ENCODE data around the gene THSD7A. TPM values are rescaled to one million over a fixed set of nuclear protein-coding genes. Genes with fewer than 3 reads are reported as not detected.

The THSD7A gene
- total RNA-seq, 1 donor from 2014 or later: 0.35 TPM

DNA sequence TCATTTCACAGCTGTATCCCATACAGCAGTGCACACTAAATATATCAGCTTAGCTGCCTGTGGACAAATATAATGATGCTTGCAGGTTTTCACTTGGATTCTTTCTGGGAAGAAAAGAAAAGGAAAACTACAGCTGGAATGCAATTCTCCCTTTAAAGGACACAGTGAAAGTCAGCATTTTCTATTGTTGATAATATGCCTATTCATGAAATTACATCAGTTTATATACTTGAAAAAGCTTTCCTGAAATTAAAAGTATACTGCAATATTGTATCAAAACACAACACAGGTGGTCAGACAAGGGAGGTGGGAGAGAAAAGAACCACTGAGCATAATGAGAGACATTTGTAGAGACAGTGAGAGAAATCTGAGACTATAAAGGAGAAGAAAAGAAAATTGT, 20.3 kb downstream of the THSD7A start:
- no peak overlapping the region for H3K4me3 Mint-ChIP-seq (ENCODE audit: unreplicated experiment)
- H3K36me3 Mint-ChIP-seq (ENCODE audit: low read depth): no peaks in the 10 kb centered on the region
- no peaks in the 10 kb centered on the region for H3K9me3 Mint-ChIP-seq (ENCODE audit: low read depth)
- no peak for DNase-seq (ENCODE audit: low spot score)
- no peak overlapping the region for H3K27ac Mint-ChIP-seq (ENCODE audit: unreplicated experiment)
- H3K27me3 Mint-ChIP-seq (ENCODE audit: low read depth): peaks cover 13% of the 10 kb centered on the region
- TF ChIP-seq, protein P1, sequence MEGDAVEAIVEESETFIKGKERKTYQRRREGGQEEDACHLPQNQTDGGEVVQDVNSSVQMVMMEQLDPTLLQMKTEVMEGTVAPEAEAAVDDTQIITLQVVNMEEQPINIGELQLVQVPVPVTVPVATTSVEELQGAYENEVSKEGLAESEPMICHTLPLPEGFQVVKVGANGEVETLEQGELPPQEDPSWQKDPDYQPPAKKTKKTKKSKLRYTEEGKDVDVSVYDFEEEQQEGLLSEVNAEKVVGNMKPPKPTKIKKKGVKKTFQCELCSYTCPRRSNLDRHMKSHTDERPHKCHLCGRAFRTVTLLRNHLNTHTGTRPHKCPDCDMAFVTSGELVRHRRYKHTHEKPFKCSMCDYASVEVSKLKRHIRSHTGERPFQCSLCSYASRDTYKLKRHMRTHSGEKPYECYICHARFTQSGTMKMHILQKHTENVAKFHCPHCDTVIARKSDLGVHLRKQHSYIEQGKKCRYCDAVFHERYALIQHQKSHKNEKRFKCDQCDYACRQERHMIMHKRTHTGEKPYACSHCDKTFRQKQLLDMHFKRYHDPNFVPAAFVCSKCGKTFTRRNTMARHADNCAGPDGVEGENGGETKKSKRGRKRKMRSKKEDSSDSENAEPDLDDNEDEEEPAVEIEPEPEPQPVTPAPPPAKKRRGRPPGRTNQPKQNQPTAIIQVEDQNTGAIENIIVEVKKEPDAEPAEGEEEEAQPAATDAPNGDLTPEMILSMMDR (IDR thresholded peaks at IDR 0.05): no peak
- H3K4me1 Mint-ChIP-seq (ENCODE audit: low read depth): no peaks in the 10 kb centered on the region

DNA sequence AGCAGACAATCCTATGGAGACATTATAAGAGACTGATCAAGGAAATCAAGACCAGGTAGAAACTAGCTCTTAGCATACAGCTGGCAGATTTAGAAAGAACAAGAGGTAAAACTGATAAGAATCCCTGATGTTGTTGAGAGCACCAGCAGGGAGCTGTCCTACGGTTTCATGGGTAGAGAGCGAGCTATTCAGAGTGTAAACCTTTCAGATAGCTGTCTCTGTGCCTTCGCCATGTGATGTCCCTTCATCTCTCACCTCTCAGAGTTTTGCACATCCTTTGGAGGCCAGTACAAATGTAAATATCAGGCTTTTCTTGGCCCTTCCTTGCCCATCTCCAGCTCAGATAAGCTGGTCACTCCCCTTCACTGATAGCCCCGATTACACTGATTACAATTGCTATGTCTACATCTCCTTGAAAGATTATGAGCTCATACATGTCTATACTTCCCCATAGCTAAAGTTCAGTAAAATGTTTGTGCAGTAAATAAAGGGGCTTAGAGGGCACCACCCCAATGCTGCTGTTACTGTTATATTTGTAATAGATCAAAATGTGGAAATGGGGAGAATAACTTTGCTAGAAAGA, 21.9 kb downstream of the THSD7A start:
- Mint-ChIP-seq H3K4me3 (ENCODE audit: unreplicated experiment) (no peak overlapping the region), H3K9me3 (ENCODE audit: low read depth) (no peaks in the 10 kb centered on the region), H3K4me1 (ENCODE audit: low read depth) (no peaks in the 10 kb centered on the region), H3K27ac (ENCODE audit: unreplicated experiment) (no peak overlapping the region), H3K36me3 (ENCODE audit: low read depth) (no peaks in the 10 kb centered on the region), H3K27me3 (ENCODE audit: low read depth) (peaks cover 9% of the 10 kb centered on the region)
- DNase-seq (ENCODE audit: low spot score): no peak
- TF ChIP-seq, protein P1 (IDR thresholded peaks at IDR 0.05): no peak

DNA sequence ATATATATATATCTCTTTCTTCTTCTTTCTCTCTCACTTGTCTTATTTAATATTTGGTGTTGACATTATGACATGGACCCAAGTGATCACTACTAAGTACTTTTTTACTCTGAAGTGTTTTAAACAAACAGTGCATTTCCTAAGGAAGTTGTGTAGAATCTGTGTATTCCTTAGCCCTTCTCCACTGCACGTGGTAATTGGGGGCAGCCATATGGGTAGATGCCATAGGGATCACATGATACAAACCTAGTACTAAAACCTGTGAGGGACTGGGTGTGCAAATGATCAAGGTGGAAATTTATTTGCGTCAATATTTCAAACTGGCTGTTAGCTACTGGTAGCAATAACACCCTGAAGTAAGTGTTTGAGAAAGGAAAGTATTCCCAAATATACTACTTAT, 25.0 kb downstream of the THSD7A start:
- TF ChIP-seq, protein P1 (IDR thresholded peaks at IDR 0.05): no peak
- Mint-ChIP-seq H3K4me3 (ENCODE audit: unreplicated experiment) (no peak overlapping the region), H3K27me3 (ENCODE audit: low read depth) (peaks cover 13% of the 10 kb centered on the region), H3K9me3 (ENCODE audit: low read depth) (no peaks in the 10 kb centered on the region), H3K36me3 (ENCODE audit: low read depth) (no peaks in the 10 kb centered on the region), H3K4me1 (ENCODE audit: low read depth) (no peaks in the 10 kb centered on the region), H3K27ac (ENCODE audit: unreplicated experiment) (no peak overlapping the region)
- DNase-seq (ENCODE audit: low spot score): no peak

DNA sequence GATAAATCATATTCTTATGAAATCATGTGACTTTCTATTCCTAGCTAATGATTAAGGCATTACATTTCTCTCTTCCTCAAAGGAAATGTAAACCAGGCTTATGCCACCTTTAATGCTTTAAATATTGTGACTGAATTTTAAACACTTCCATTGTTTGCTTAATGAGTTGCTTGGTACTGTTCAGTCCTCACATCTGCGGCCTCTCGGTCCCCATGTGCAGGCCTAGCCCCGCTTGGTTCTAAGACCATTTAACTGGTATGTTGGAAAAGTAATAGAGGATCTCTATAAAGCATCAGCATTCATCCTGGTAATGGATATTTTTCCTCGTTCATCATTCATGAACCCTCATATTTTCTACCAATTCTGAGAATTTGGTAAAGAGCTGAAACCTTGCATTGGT, 27.4 kb downstream of the THSD7A start:
- Mint-ChIP-seq H3K4me3 (ENCODE audit: unreplicated experiment) (no peak overlapping the region), H3K27ac (ENCODE audit: unreplicated experiment) (no peak overlapping the region), H3K36me3 (ENCODE audit: low read depth) (no peaks in the 10 kb centered on the region), H3K4me1 (ENCODE audit: low read depth) (no peaks in the 10 kb centered on the region), H3K27me3 (ENCODE audit: low read depth) (peaks cover 7% of the 10 kb centered on the region), H3K9me3 (ENCODE audit: low read depth) (no peaks in the 10 kb centered on the region)
- TF ChIP-seq, protein P1 (IDR thresholded peaks at IDR 0.05): no peak
- DNase-seq (ENCODE audit: low spot score): no peak

DNA sequence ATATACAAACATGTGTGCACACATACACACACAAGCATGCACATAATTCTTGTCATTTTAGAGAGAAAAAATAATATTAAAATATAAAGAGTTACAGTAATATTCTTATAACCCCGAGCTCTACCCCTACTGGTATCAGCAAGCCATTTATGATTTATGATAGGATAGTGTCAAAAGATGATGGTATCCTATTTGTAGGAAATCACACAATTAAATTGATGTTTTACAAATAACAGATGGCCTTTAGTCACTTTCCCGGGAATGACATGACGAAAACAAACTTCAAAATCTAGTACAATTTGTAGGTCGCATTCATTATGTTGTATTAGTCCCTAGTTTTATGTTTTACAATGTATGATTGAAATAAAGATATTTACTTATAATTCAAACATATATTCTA, 36.8 kb downstream of the THSD7A start:
- no peak for DNase-seq (ENCODE audit: low spot score)
- no peak overlapping the region for H3K27ac Mint-ChIP-seq (ENCODE audit: unreplicated experiment)
- H3K36me3 Mint-ChIP-seq (ENCODE audit: low read depth): no peaks in the 10 kb centered on the region
- TF ChIP-seq, protein P1 (IDR thresholded peaks at IDR 0.05): no peak
- H3K27me3 Mint-ChIP-seq (ENCODE audit: low read depth): peaks cover 5% of the 10 kb centered on the region
- no peaks in the 10 kb centered on the region for H3K9me3 Mint-ChIP-seq (ENCODE audit: low read depth)
- H3K4me3 Mint-ChIP-seq (ENCODE audit: unreplicated experiment): no peak overlapping the region
- H3K4me1 Mint-ChIP-seq (ENCODE audit: low read depth): peaks cover 5% of the 10 kb centered on the region

Data from chondrocyte (in vitro differentiated cells).